Panc1 (cell line): Measurements from ENCODE around the gene ROBO1.

Experiments
- POLR2AphosphoS5 ChIP-seq: IDR thresholded peaks from 2 replicates; pipeline ENCODE4 v1.6.1; 2012; ENCODE audit warnings: mild to moderate bottlenecking, low read depth, low read length, moderate library complexity
- TF ChIP-seq, protein P1 (sequence below): fragments of 450-650 bp; IDR thresholded peaks from 2 replicates; pipeline ENCODE4 v1.5.1; 2017; ENCODE audit warnings: mild to moderate bottlenecking

DNA sequence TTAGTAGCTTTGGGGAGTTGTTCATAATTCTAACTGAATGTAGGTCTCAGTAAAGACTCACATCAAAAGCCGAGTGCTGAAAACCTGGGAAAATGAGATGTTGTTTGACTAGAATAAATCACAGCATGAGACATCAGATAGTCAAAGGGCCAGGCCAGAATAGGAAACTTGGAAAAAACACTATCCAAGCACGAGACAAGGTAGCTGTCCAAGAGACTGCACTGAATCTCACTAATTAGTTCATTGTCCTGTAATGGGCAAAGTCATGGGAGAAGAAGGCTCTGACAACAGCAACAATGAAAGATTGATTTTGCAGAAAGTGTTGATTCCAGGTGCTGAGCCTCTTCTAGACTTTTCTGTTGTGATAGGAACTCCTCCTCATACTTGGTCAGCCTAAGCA is 314.2 kb downstream of the ROBO1 start:
- TF ChIP-seq, protein P1, sequence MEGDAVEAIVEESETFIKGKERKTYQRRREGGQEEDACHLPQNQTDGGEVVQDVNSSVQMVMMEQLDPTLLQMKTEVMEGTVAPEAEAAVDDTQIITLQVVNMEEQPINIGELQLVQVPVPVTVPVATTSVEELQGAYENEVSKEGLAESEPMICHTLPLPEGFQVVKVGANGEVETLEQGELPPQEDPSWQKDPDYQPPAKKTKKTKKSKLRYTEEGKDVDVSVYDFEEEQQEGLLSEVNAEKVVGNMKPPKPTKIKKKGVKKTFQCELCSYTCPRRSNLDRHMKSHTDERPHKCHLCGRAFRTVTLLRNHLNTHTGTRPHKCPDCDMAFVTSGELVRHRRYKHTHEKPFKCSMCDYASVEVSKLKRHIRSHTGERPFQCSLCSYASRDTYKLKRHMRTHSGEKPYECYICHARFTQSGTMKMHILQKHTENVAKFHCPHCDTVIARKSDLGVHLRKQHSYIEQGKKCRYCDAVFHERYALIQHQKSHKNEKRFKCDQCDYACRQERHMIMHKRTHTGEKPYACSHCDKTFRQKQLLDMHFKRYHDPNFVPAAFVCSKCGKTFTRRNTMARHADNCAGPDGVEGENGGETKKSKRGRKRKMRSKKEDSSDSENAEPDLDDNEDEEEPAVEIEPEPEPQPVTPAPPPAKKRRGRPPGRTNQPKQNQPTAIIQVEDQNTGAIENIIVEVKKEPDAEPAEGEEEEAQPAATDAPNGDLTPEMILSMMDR, result no peak
- TF ChIP-seq POLR2AphosphoS5, result no peak
